Stimulated activated CD4-positive, alpha-beta T cell treated with anti-CD3 and anti-CD28 coated beads, Interleukin-1b, Interleukin-23, amount 100 ng/mL, for 24 hours (primary cell): Measurements from ENCODE around the gene C4A.
A peak's percentile ranks its signal among the peaks of the same experiment; 100 is the strongest.
"Not testable (repeated sequence)": the region's sequence is repeated elsewhere in the genome, so short reads cannot be mapped to it uniquely, and the experiment has no call there.

Experiments used
- DNase-seq, 4 experiments: peaks; one replicate each; pipeline ENCODE4 v3.0.0-alpha.2; 2020; ENCODE audit warnings: low read depth in 4 of 4, low spot score in 1 of 4

The C4A gene

DNA sequence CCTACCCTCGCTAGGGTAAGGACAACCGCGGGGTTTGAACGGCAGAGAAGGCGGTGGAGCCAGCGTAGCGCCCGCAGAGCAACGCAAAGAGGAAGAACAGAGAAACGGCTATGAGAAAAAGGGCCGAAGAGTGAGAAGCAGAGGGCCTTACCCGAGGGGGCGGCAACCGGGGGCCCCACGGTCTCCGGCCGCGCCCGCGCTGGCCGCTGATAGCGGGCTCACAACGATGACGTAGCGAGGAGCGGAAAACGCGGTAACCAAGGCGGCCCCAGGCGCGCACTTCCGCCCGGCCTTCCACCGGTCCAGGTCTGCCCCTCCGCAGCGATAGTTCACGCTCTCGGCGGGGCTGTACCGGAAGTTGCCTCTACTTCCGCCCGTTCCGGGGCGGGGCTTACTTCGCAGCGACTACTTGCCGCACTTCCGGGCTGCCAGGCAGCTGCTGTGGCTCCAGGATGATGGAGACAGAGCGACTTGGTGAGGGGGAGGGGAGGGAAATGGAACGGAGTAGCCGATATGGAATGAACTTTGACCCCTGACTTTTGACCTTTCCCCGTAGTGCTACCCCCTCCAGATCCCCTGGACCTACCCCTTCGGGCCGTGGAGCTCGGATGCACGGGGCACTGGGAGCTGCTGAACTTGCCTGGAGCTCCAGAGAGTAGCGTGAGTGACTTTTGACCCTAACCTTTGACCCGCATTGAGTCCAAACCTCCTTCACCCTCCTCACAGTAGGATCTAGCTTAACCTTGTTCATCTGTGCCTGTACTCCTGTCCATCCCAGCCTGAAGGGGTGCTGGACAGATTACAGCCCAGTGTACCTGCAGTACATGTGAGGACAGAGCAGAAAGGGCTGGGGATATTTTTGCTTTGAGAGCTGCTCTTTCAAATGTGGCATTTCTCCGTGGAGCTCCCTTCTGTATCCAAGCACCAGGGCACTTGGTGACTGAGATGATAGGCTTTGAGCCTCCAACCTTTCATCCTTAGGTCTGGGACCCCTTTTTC, 22.8 kb upstream of the C4A start, which contains the start of the genes NELFE and SKIC2:
Gene NELFE, minus strand, starts transcription at position 231 of the 999 bp plus-strand sequence. CDS start 525 bp downstream, outside the sequence.
Gene SKIC2, plus strand, starts transcription at position 435 of the 999 bp plus-strand sequence. Its CDS starts 18 bp downstream, at position 453.
- peak; percentile 93 to 98 (median 96) for DNase-seq

DNA sequence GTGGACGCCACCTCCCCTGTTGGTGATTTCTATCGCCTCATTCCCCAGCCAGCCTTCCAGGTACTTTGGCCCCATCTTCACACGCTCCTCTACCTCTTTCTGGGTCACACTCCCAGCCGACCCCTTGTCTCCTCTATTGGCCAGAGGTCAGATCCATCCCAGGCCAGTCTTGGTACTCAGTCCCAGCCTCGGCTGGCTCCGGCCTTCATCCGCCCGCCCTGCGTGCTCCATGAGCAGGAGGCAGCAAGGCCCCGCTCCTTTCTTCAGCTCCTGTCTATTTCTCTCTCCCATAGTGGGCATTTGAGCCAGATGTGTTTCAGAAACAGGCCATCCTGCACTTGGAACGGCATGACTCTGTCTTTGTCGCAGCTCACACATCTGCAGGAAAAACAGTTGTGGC, 20.2 kb upstream of the C4A start:
- DNase-seq: no peak

DNA sequence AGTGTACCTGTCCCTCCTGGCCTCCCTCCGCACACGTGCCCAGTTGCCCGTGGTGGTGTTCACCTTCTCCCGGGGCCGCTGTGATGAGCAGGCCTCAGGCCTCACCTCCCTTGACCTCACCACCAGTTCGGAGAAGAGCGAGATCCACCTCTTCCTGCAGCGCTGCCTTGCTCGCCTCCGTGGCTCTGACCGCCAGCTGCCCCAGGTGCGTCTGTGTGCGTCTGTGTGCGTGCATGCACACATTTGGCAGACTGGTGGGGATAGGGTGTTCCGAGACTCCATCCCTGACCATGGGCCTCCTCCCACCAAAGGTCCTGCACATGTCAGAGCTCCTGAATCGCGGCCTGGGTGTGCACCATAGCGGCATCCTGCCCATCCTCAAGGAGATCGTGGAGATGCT, 17.9 kb upstream of the C4A start:
- no peak for DNase-seq

DNA sequence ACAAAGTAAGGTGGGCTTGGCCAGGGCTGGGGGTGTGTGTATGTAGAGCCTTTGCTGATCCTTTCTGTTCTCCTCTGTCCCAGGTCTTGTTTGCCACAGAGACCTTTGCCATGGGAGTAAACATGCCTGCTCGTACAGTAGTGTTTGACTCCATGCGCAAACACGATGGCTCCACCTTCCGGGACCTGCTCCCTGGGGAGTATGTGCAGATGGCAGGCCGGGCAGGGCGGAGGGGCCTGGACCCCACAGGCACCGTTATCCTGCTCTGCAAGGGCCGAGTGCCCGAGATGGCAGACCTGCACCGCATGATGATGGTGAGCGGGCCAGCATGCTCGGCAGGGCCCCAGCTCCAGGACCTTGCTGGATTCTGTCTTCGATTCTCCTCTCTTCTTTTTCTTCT, 16.2 kb upstream of the C4A start:
- no peak for DNase-seq

DNA sequence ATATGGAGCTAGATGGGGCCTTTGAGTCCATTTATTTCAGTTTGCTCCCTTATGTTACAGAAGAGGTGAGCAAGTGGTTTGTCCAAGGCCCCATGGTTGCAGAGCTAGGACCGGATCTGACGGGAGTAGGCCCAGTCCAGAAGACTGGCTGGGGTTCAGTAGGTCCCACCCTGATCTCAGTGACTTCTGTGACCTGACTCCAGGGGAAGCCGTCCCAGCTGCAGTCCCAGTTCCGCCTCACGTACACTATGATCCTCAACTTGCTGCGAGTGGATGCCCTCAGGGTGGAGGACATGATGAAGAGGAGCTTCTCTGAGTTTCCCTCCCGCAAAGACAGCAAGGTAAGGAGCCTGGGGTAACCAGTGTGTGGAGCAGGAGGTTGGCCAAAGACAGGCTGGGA, 15.4 kb upstream of the C4A start:
- no peak for DNase-seq

DNA sequence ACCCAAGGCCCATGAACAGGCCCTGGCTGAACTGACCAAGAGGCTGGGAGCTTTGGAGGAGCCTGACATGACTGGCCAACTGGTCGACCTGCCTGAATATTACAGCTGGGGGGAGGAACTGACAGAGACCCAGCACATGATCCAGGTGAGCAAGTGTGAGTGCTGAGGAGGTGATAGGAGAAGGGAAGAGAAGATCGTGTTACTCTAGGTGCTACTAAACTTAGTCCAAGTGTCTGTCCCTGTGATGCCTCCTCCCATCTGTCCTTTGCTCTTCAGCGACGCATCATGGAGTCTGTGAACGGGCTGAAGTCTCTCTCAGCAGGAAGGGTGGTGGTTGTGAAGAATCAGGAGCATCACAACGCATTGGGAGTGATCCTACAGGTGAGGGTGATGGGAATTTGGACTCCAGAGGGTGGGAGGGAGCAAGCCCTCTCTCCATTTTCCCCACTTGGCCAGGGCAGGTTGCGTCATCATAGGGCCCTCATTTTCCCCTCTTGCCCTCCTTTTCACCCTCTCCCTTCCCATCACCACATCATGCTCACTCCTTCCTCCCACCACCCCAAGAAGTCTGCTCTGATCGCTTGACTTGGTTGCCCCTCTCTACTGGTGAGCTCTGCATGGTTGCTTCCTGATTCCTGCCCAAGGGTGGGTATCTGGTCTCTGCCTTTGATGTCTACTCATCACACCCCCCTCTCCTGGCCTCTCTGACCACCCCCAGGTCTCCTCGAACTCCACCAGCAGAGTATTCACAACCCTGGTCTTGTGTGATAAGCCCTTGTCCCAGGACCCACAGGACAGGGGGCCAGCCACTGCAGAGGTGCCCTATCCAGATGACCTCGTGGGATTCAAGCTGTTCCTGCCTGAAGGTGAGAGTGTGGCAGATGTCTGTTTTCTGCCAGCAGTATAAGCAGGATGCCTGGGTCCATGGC, 14.6 kb upstream of the C4A start:
- no peak for DNase-seq

DNA sequence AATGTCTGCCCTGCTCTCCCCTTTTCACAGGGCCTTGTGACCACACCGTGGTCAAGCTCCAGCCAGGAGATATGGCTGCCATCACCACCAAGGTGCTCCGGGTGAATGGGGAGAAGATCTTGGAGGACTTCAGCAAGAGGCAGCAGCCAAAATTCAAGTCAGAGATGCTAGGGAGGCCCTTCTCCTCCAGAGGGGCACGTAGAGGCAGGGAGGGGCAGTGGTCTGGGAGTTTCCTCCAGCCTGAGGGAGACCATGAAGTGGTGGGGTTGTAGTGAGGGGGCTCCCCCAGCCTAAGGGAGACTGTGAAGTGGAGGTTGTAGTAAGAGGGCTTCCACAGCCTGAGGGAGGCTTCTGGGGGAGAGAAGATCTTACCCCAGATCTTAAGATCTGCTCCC, 13.9 kb upstream of the C4A start:
- no peak for DNase-seq

DNA sequence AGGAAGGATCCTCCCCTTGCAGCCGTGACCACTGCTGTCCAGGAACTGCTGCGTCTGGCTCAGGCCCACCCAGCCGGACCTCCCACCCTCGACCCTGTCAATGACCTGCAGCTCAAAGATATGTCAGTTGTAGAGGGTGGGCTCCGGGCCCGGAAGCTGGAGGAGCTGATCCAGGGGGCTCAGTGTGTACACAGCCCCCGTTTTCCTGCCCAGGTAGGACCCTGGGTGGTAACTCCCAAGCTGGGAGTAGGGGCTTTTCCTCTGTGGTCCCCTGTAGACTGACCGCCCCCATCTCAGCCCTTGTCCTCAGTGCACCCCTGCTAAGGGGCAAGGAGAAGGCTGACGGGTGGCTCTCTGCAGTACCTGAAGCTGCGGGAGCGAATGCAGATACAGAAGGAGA, 13.5 kb upstream of the C4A start:
- DNase-seq: no peak

DNA sequence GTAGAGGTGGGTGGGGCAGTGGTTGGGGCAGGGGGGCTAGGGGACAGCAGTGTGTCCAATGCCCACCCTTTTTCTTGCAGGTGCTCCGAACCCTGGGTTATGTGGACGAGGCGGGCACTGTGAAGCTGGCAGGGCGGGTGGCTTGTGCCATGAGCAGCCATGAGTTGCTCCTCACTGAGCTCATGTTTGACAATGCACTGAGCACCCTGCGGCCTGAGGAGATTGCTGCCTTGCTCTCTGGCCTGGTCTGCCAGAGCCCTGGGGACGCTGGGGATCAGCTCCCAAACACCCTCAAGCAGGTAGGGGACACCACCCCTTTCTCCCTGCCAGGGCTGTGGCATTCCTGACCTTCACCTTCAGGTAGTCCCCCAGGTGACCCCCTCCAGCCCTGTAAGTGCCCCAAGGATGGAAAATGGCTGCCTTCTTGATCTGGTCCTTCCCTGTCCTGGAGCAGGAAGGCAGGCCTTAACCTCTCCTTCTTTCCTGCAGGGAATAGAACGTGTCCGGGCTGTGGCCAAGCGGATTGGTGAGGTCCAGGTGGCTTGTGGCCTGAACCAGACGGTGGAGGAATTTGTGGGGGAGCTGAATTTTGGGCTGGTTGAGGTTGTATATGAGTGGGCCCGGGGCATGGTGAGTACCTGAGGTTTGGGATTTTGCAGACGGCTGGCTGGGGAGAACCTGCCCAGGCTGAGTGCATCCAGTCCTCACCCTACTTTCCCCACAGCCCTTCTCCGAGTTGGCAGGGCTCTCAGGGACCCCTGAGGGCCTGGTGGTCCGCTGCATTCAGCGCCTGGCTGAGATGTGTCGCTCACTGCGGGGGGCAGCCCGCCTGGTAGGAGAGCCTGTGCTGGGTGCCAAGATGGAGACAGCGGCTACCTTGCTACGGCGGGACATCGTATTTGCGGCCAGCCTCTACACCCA, 12.8 kb upstream of the C4A start:
- DNase-seq: no peak

DNA sequence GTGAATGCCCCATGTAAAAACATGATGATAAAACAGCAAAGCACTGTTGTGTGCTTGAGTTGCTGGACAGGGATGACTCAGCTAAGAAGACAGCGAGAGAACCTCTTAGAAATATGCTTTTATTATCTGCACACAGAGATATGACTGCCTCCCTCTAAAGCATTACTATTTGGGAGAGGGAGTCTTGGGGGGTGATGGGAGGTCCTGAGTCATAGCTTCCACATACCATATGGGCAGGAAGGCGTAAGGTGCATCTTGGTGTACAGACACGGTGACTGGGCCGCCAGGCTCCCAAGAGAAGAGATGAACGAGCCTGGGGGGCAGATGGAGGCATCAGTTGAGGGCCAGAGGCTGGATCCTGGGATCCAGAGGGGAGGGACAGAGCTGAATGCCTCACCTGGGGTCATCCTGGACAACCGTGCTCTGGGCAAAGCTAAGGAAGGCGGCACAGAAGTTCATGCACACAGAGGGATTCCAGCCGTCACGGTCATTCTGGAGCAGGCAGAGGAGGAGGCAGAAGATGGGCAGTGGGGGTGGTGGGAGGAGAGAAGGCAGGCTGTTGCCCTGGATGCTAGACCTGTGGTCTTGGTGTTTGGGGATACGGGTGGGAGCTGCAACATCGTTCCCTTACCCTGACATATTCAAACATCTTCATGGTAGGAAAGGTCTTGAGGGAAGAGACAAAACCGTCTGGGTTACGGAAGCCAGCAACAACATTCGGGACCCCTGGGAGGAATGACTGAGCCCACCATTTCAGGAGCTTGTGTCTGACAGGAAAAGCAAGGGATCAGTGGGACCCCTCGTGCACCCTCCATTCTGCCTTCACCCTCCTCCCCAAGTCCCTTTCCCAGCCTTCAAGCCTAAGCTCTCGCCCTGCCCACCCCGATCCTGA, 11.9 kb upstream of the C4A start:
- DNase-seq: no peak

DNA sequence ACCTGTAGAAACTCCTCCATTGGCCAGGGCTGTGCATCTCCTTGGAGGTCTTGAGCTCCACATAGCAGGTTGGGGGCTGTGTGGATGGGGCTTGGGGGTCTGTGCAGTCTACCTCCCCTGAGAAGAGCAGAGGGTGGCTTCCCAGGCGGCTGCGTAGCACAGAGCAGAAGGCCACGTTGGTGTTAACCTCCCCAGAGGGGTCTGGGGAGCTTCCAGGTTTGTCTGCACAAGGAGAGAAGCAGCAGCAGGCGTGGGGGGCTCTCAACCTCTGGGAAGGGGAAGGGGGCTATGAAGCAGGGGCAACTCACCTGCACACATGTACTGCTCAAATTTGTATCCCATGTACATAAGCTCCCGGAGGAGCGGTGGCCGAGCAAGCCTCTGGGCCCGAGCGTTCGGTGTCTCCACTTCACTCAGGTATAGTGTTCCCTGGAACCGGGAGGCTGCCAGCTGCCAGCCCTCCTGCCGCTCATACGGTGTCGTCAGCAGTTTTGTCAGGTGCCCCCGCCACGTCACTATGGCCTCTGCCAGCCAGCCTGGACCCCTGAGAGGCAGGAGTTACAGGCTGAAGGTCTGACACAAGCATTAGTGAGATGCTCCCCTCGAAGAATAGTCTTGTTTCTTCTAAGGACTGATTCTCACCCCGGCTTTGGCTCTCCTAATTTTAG, 11.1 kb upstream of the C4A start:
- no peak for DNase-seq

DNA sequence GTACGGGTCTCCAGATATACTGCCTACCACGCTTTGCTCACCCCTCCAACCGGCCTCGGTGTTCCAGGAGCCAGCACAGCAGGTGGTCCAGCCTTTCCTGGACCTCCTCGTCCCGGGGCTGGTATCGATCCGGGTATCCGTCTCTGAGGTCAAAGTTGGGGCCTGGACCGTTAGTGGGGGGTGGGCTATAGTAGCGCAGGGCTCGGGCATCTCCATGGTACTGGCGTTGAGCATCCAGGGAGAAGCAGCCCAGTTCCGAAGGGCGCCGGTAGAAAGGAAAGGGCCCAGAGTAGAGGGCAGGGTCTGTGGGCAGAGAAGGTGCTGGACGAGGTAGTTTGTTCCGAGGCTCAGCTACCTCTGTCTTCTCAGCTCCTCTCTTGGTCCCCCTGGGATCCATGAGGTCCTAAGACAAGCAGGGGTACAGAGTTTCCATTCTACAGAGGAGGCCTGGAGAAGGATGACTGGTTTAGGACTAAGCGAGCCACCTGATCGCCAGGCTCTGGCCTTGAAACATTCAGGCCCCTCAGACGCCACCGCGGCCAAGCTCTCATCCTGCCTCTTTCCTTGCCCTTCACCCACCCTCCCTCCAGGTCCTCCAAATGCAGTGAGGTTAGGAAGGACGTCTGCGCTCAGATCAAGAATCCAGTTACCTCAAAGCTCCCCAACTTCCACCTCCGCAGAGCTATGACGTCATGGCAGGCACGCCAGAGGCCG, 10.4 kb upstream of the C4A start:
- DNase-seq: no peak

DNA sequence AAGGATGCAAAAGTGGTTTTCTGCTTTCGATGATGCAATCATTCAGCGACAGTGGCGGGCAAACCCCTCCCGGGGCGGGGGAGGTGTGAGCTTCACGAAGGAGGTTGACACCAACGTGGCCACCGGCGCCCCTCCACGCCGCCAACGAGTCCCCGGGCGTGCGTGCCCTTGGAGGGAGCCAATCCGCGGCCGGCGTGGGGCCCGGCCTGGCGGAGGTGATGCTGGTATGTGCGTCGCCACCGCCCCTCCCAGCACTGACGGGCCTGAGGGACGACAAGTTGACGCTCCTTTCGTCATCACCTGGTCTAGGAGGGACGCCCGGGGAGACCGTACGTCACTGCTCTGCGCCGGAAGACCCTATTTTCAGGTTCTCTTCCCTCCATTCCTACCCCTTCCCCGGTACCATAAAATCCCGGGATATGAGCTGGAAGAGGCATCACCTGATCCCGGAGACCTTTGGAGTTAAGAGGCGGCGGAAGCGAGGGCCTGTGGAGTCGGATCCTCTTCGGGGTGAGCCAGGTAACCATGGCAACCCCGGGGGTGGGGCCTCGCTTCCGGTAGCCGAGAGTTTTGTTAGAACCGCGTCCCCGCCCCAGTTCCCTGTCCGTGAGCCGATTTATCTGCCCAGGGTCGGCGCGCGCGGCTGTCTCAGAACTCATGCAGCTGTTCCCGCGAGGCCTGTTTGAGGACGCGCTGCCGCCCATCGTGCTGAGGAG, 9.7 kb upstream of the C4A start, which contains the start of gene DXO:
Gene DXO, minus strand, starts transcription at position 146 of the 716 bp plus-strand sequence. CDS start 463 bp downstream, outside the sequence.
- peak; percentile 94 to 97 (median 96) for DNase-seq

DNA sequence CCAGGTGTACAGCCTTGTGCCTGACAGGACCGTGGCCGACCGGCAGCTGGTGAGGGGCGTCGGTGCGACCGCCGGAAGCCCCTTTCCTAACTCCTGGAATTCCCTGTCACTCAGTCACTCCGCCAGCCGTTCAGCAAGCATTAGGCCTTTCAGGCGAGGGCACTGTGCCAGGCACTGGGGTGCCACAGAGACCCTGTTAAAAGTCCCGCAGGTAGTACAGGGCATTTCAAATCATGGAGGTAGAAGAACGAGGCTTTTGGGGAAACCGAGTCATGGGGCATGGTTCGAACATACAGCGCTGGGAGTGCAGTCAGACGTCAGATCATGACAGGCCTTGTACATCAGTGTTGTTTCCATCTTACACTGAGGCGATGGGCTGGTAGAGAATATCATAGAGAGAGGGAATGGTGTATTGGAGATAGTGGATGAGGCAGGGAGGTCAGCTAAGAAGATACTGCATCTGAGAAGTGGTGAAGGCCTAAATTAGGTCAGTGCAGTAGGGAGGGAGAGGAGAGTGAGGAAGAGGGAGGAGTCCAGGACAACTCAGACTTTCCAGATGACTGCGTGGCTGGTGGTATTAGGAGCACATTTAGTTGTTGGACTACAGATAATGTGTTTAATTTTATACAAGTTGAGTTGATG, 9.0 kb upstream of the C4A start:
- no peak for DNase-seq

DNA sequence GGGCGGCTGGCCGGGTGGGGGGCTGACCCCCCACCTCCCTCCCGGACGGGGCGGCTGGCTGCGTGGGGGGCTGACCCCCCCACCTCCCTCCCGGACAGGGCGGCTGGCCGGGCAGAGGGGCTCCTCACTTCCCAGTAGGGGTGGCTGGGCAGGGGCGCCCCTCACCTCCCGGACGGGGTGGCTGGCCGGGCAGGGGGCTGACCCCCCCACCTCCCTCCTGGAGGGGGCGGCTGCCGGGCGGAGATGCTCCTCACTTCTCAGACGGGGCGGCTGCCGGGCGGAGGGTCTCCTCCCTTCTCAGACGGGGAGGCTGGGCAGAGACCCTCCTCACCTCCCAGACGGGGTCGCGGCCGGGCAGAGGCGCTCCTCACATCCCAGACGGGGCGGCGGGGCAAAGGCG, 5.8 kb upstream of the C4A start:
- DNase-seq: not testable (repeated sequence)

DNA sequence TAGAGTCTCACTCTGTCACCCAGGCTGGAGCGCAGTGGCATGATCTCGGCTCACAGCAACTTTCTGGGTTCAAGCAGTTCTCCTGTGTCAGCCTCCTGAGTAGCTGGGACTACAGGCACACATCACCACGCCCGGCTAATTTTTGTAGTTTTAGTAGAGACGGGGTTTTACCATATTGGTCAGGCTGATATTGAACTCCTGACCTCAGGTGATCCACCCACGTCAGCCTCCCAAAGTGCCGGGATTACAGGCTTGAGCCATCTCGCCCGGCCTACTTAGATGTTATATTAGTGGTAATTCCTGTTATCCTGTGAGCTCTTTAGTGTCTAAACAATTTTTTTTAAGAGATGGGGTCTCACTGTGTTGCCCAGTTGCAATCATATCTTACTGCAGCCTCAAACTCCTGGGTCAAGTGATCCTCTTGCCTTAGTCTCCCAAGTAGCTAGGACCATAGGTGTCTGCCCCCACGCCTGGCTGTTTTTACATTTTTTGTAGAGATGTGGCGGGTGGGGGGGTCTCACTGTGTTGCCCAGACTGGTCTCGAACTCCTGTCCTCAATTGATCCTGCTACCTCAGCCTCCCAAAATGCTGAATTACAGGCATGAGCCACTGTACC, 3.9 kb upstream of the C4A start:
- no peak for DNase-seq

DNA sequence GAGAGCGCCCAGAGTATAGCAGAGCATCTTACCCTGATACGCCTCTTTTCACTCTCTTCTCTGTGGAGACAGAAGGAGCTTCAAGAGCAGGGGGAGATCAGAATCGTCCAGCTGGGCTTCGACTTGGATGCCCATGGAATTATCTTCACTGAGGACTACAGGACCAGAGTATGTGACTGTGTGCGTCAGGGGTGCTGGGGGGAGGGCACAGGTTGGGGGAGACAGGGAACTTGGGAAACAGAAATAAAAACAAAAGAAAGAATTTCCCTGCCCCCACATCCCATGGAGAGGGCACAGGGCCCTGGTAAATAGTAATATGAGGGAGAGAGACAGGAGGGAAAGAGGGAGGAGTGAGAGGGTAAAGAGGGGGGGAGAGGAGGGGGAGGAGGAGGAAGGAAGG, 3.0 kb upstream of the C4A start:
- no peak for DNase-seq
